GM18951 (cell line): ENCODE measurements around the gene LAG3.

Experiments
- POLR2A ChIP-seq: IDR thresholded peaks from 4 replicates; pipeline ENCODE4 v1.6.1; 2011; ENCODE audit warnings: mild to moderate bottlenecking; ENCODE audit not compliant: insufficient read length, insufficient read depth; ENCODE audit errors: extremely low read depth
- in situ Hi-C: fragments of 300-500 bp; cut with MboI; formaldehyde crosslinking; loops from one replicate; pipeline ENCODE4 v1.12.0; 2022; ENCODE audit warnings: low sequenced_read_pairs, mixed read lengths, inconsistent platforms; ENCODE audit not compliant: unreplicated experiment

LAG3 gene

DNA sequence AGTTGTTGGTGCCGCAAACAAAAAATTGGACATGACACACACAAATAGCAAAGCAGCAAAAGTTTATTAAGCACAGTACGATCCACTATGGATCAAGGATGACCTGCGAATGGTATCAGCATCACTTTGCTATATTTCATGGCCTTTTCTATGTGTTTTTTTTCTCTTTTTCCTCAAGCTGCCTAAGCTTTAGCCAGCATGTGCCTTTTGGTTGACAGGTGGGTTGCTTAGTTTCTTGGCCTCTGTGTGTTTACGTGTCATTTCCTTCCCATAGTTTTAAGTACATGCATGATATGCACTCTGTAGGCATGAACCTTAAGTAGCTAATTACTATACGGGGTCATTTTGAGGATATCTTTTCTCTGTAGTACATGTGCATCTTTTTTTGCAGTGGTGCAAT is 26.8 kb downstream of the LAG3 start:
- in situ Hi-C loops, result no loop called here
- no peak for TF ChIP-seq POLR2A

DNA sequence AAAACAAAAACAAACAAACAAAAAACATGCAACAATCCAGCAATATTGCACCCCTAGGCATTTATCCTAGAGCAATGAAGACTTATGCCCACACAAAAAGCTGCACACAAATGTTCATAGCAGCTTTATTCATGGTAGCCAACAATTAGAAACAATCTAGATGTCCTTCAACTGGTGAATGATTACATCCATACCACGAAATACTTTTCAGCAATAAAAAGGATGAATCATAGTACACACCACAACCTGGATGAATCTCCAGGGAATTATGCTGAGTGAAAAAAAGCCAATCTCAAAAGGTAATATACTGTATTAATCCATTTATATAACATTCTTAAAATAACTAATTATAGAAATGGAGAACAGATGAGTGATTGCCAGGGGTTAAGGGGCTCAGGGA is 34.9 kb downstream of the LAG3 start:
- TF ChIP-seq POLR2A, result no peak

DNA sequence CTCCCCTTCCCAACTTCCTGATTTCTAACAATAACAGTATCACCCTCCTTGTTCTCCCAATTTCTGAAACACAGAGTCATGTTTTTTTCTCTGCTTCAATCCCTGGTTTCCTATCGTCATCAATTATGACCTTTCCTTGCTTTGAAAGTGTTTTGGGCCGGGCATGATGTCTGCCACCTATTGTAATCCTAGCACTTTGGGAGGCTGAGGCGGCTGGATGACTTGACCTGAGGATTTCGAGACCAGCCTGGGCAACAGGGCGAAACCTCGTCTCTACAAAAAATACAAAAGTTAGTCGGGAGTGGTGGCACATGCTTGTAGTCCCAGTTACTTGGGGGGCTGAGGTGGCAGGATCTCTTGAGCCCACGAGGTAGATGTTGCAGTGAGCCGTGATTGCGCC is 36.7 kb downstream of the LAG3 start:
- no peak for TF ChIP-seq POLR2A
- in situ Hi-C loops, result no loop called here

More for the DNA sequence above, 34.9 kb downstream of the LAG3 start:
- in situ Hi-C loops, result no loop called here

DNA sequence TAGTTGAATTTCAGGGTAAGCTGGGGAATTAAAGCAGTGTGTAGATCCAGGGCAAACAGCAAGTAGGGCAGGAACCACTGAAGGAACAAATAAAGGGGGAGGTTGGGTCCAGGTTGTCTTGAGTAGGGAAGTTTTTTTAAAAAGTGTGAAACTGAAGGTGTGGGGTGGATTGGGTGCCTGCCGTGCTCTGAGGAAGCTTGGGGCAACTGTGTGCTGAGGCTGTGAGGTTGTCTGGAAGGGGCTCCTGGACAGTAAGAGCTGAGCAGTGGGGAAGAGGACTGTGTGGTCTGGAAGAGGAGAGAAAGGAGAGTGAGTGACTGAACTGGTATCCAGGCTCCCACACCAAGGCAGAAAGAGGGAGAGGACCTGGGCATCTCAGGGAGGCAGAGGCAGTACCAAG is 38.4 kb downstream of the LAG3 start:
- no peak for TF ChIP-seq POLR2A
- in situ Hi-C loops, result no loop called here

DNA sequence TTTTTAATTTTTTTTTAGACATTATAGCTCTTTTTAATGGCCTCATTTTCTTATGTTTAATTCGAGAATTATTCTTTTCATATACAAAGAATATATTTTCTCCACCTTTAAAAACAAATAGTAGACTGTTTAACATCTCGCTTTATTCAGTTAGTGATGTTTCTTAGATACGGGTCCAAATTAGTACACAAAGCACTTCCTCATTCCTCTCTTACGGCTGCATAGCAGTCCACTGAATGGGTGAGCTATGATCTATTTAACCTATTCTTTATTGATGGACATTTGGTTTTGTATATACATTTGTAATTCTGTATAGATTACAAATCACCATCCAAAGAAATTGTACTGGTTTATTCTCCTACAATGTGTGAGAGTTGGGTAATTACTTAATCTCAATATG is 41.0 kb downstream of the LAG3 start:
- TF ChIP-seq POLR2A, result no peak
- in situ Hi-C loops, result no loop called here

DNA sequence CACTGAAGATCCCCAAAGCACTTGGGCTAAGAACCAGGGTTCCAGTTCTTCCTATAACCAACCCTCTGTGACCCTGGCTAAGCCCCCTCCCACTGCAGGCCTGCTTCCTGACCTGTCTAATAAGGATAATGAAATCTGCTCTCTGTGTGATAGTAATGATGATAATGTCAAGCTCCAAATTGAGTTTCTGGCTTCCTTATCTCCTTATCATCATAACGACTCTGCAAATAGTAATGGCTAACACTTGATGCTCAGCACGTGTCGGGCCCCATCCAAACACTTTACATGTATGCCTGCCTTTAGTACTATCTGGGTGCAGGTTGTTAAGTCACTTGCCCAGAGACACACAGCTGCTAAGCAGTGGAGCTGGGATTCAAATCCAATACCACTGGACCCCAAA is 44.3 kb downstream of the LAG3 start:
- in situ Hi-C loops, result no loop called here
- TF ChIP-seq POLR2A, result no peak

DNA sequence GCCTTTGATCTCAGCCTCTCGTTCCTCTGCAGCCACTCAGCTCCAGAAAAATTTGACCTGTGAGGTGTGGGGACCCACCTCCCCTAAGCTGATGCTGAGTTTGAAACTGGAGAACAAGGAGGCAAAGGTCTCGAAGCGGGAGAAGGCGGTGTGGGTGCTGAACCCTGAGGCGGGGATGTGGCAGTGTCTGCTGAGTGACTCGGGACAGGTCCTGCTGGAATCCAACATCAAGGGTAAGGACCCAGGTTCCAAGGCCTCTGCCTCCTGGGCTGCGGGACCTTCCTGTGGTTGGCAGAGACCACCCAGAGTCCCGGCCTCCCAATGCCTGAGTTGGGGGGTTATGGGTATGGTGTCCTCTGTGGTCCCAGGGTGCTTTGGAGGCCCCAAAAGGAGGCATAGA is 44.8 kb downstream of the LAG3 start:
- TF ChIP-seq POLR2A, result no peak
- in situ Hi-C loops, result no loop called here

DNA sequence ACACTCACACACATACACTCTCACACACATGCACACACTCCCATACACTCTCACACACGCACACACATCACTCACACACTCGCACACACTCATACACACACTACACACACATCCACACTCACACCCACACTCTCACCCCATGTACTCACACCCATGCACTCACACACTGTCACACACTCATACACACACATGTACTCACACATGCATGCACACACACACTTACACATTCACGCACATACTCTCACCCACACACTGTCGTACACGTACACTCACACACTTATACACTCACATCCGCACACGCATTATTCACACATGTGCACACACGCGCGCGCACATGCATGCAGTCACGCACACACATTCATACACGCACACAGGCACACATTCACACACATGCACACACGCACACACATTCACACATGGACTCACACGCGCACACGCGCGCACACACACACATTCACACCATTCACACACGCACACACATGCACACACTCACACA is 45.4 kb downstream of the LAG3 start:
- in situ Hi-C loops, result no loop called here
- no peak for TF ChIP-seq POLR2A

DNA sequence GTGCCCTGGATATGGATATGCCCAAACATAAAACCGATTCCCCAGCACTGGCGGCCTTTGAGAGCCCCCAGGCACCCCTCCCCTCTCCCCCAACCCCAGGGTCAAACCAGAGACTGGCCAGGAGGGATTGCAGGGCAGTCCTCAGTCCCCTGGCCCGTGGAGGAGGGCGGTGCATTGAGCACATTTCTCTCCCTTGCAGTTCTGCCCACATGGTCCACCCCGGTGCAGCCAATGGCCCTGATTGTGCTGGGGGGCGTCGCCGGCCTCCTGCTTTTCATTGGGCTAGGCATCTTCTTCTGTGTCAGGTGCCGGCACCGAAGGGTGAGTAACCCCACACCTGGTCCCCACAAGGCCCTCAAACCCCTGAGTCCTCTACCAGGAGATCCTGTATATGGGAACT is 45.9 kb downstream of the LAG3 start:
- in situ Hi-C loops, result no loop called here
- no peak for TF ChIP-seq POLR2A

DNA sequence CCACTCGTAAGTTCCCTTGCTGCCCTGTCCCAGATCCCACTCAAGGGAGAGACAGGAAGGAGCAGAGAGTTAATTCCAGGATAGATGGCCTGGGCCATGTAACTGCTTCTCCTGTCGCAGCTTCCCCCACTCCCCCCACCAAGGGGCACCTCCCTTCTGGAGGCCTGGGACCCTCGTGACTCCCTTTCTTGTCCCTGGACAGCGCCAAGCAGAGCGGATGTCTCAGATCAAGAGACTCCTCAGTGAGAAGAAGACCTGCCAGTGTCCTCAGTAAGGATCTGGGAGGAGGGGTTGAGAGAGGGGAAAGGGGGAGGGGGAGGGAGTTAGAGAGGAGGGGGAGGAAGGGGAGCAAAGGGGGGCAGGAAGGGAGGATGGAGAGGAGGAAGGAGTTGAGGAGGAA is 46.3 kb downstream of the LAG3 start:
- in situ Hi-C loops, result no loop called here

DNA sequence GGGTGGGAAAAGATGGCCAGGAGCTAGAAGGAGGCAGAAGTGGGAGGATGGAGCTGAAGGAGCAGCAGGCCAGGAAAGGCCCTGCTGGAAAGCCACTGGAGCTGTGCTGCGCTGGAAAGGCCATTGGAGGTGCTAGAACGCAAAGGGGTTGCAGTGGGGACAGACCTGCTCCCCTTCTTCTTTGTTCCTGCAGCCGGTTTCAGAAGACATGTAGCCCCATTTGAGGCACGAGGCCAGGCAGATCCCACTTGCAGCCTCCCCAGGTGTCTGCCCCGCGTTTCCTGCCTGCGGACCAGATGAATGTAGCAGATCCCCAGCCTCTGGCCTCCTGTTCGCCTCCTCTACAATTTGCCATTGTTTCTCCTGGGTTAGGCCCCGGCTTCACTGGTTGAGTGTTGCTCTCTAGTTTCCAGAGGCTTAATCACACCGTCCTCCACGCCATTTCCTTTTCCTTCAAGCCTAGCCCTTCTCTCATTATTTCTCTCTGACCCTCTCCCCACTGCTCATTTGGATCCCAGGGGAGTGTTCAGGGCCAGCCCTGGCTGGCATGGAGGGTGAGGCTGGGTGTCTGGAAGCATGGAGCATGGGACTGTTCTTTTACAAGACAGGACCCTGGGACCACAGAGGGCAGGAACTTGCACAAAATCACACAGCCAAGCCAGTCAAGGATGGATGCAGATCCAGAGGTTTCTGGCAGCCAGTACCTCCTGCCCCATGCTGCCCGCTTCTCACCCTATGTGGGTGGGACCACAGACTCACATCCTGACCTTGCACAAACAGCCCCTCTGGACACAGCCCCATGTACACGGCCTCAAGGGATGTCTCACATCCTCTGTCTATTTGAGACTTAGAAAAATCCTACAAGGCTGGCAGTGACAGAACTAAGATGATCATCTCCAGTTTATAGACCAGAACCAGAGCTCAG is 47.0 kb downstream of the LAG3 start:
- in situ Hi-C loops, result no loop called here
- TF ChIP-seq POLR2A, result no peak

More for the DNA sequence above, 46.3 kb downstream of the LAG3 start:
- no peak for TF ChIP-seq POLR2A

DNA sequence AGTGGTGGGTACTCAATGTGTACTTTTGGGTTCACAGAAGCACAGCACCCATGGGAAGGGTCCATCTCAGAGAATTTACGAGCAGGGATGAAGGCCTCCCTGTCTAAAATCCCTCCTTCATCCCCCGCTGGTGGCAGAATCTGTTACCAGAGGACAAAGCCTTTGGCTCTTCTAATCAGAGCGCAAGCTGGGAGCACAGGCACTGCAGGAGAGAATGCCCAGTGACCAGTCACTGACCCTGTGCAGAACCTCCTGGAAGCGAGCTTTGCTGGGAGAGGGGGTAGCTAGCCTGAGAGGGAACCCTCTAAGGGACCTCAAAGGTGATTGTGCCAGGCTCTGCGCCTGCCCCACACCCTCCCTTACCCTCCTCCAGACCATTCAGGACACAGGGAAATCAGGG is 47.8 kb downstream of the LAG3 start:
- in situ Hi-C loops, result no loop called here
- no peak for TF ChIP-seq POLR2A

DNA sequence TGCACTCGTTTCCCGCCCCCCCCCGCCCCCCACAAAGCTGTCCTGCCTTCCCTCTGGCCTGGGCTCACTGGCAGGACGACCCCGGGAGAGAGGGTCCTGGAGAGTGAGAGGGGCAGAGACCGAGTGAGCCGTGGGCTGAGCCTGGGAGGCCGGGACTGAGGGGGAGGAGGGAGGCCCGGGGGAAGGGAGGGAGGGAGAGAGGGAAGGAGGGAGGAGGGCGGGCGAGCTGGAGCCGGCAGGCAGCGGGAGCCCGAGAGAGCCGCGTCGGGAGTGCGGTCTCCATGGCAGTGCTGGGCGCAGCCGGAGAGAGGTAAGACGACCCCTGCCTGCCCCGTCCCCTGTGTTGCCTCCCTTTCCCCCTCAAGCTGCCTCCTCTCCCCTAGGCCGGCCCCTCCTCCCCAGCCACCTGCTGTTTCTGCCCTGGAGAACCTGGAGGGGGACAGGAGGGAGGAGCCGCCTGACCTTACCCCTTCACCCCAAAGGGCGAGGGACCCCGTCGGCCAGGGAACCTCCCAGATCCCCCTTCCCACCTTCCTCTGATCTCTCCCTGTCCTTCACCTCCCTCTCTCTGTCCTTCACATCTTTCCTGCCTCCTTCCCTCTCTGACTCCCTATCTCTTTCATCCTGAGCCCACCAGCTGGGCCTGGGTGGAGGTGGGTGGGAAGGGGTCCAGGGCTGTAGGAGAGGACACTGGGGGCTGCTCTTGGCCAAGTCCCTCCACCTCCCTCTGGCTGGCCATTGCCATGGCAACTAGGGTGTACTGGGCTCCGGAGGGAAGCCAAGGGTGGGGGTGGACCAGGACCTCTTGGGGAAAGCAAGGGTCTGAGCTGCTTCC is 49.5 kb downstream of the LAG3 start, which contains the start of gene GPR162:
TSS of gene GPR162 (plus strand) at position 231 of the 835 bp plus-strand sequence. CDS start 2,078 bp downstream, outside the sequence.
- TF ChIP-seq POLR2A, result no peak
- in situ Hi-C loops, result no loop called here
